OCI-LY1 (cell line): Measurements from ENCODE around the gene SHMT1.

Source experiments
- EZH2 ChIP-seq: fragments of 200-600 bp; sonication (generic), shearing (Covaris generic); IDR thresholded peaks from 2 replicates; pipeline ENCODE4 v1.8.0; 2017; ENCODE audit warnings: borderline replicate concordance, mixed run types, mild to moderate bottlenecking, antibody characterized with exemption, low read length, moderate library complexity, mixed read lengths
- TF ChIP-seq, protein P1 (sequence below): fragments of 200-600 bp; sonication (generic), shearing (Covaris generic); IDR thresholded peaks from 2 replicates; pipeline ENCODE4 v1.5.1; 2017; ENCODE audit warnings: mild to moderate bottlenecking, antibody characterized with exemption, low read length, moderate library complexity, mixed read lengths

DNA sequence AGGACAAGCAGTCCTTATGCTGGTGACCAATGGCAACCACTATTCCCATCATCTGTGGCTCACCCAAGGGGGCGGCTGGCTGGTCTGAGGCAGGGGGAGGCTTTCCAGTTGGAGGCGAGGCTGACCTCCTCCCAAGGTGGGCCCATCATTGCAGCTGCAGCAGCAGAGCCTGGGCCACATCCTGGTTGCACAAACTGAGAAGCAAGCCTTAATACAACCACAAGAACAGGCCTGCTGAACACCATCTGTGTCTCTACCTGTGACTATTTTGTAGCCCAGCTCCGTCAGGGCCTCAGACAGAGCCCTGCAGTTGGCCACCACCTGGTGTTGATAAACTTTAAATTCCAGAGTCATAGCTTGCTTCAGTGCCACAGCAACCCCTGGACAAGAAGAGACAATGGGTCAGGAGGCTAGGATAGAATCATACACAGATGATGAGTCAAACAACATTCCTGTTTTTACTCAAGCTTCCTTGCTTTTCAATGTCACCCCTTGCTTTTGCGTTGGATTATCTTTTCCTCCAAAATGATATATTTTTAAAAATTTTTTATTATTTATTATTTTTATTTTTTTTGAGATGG is 30.4 kb downstream of the SHMT1 start:
- TF ChIP-seq, protein P1, sequence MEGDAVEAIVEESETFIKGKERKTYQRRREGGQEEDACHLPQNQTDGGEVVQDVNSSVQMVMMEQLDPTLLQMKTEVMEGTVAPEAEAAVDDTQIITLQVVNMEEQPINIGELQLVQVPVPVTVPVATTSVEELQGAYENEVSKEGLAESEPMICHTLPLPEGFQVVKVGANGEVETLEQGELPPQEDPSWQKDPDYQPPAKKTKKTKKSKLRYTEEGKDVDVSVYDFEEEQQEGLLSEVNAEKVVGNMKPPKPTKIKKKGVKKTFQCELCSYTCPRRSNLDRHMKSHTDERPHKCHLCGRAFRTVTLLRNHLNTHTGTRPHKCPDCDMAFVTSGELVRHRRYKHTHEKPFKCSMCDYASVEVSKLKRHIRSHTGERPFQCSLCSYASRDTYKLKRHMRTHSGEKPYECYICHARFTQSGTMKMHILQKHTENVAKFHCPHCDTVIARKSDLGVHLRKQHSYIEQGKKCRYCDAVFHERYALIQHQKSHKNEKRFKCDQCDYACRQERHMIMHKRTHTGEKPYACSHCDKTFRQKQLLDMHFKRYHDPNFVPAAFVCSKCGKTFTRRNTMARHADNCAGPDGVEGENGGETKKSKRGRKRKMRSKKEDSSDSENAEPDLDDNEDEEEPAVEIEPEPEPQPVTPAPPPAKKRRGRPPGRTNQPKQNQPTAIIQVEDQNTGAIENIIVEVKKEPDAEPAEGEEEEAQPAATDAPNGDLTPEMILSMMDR, result no peak
- no peak for TF ChIP-seq EZH2
